ENCODE data around the gene TNFRSF13B.

GRCh38 chr17:16975744-16976625 is 4.1 kb upstream of the TNFRSF13B start:
- no peak for TF ChIP-seq REST (IDR thresholded peaks at IDR 0.05; ENCODE audit: insufficient replicate concordance, low read depth)
- TF ChIP-seq CTCF (IDR thresholded peaks at IDR 0.05; ENCODE audit: insufficient read depth, low read length), result no peak
- no peak for TF ChIP-seq POLR2AphosphoS5 (IDR thresholded peaks at IDR 0.05; ENCODE audit: low read depth)
- no peak for TF ChIP-seq GABPA (IDR thresholded peaks at IDR 0.05; ENCODE audit: low read depth)
